Measurements from ENCODE around the gene PPFIA1. TPM values are rescaled to one million over a fixed set of nuclear protein-coding genes. Genes with fewer than 3 reads are reported as not detected.
"Not testable (repeated sequence)": the region's sequence is repeated elsewhere in the genome, so short reads cannot be mapped to it uniquely, and the experiment has no call there.

PPFIA1 gene
- total RNA-seq, 1 experiment from 2014 or later, result 113 TPM

GRCh38 chr11:70327717-70328116, 57.2 kb downstream of the PPFIA1 start:
- peaks cover 74% of the 10 kb centered on the region for H3K36me3 ChIP-seq (ENCODE audit: insufficient read depth, low read length, poor library complexity, severe bottlenecking)
- DNase-seq (ENCODE audit: low spot score), result no peak
- ChIA-PET POLR2A (ENCODE audit: low non-redundant PET) (no interaction called here), CTCF (no interaction called here)
- no peak overlapping the region for H3K27ac ChIP-seq (ENCODE audit: low read depth, low read length, poor library complexity, severe bottlenecking)
- no peaks in the 10 kb centered on the region for H3K27me3 ChIP-seq (replicated peaks; ENCODE audit: insufficient read depth, low read depth, low read length, poor library complexity)
- intact Hi-C loops (cut with micrococcal nuclease; ENCODE audit: unreplicated experiment), result no loop called here
- no peak overlapping the region for H3K4me3 ChIP-seq (ENCODE audit: low read depth, low read length, poor library complexity, severe bottlenecking)
- H3K4me1 ChIP-seq (ENCODE audit: insufficient read depth, low read length, poor library complexity, severe bottlenecking), result peaks cover 18% of the 10 kb centered on the region
- TF ChIP-seq, protein P1, sequence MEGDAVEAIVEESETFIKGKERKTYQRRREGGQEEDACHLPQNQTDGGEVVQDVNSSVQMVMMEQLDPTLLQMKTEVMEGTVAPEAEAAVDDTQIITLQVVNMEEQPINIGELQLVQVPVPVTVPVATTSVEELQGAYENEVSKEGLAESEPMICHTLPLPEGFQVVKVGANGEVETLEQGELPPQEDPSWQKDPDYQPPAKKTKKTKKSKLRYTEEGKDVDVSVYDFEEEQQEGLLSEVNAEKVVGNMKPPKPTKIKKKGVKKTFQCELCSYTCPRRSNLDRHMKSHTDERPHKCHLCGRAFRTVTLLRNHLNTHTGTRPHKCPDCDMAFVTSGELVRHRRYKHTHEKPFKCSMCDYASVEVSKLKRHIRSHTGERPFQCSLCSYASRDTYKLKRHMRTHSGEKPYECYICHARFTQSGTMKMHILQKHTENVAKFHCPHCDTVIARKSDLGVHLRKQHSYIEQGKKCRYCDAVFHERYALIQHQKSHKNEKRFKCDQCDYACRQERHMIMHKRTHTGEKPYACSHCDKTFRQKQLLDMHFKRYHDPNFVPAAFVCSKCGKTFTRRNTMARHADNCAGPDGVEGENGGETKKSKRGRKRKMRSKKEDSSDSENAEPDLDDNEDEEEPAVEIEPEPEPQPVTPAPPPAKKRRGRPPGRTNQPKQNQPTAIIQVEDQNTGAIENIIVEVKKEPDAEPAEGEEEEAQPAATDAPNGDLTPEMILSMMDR (conservative IDR thresholded peaks at IDR 0.05; ENCODE audit: low read depth, low read length), result no peak
- no TSS peak for BruUV-seq (replicated peaks)
- no peaks in the 10 kb centered on the region for H3K9me3 ChIP-seq (ENCODE audit: low read depth, low read length, poor library complexity, severe bottlenecking)

DNA sequence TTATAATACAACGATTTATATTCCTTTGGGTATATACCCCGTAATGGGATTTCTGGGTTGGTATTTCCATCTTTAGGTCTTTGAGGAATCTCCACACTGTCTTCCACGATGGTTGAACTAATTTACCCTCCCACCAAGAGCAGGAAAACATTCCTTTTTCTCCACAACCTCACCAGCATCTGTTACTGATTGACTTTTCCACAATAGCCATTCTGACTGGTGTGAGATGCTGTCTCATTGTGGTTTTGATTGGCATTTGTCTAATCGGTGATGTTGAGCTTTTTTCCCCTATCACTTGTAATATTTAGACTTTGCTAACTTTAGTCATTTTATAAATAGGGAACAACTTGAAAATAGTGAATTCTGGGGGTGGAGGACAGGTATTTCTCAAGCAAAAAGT, 58.1 kb downstream of the PPFIA1 start:
- no TSS peak for BruUV-seq (replicated peaks)
- POLR2A ChIA-PET (ENCODE audit: low non-redundant PET), result no interaction called here
- no peak for DNase-seq (ENCODE audit: low spot score)
- TF ChIP-seq, protein P1 (conservative IDR thresholded peaks at IDR 0.05; ENCODE audit: low read depth, low read length), result no peak
- TF ChIP-seq EZH2 (IDR thresholded peaks at IDR 0.05; ENCODE audit: borderline replicate concordance, low read depth, low read length, poor library complexity, severe bottlenecking), result no peak
- intact Hi-C loops (cut with micrococcal nuclease; ENCODE audit: unreplicated experiment), result no loop called here
- Histone ChIP-seq H3K36me3 (ENCODE audit: insufficient read depth, low read length, poor library complexity, severe bottlenecking) (peaks cover 75% of the 10 kb centered on the region), H3K4me1 (ENCODE audit: insufficient read depth, low read length, poor library complexity, severe bottlenecking) (peaks cover 18% of the 10 kb centered on the region), H3K4me3 (ENCODE audit: low read depth, low read length, poor library complexity, severe bottlenecking) (no peak overlapping the region), H3K27me3 (replicated peaks; ENCODE audit: insufficient read depth, low read depth, low read length, poor library complexity) (no peaks in the 10 kb centered on the region), H3K27ac (ENCODE audit: low read depth, low read length, poor library complexity, severe bottlenecking) (no peak overlapping the region), H3K9me3 (ENCODE audit: low read depth, low read length, poor library complexity, severe bottlenecking) (no peaks in the 10 kb centered on the region)
- CTCF ChIA-PET, result no interaction called here

GRCh38 chr11:70331320-70331843, 60.9 kb downstream of the PPFIA1 start:
- DNase-seq (ENCODE audit: low spot score); H3K27me3 ChIP-seq (replicated peaks; ENCODE audit: insufficient read depth, low read depth, low read length, poor library complexity); intact Hi-C loops (cut with micrococcal nuclease; ENCODE audit: unreplicated experiment); H3K27ac ChIP-seq (ENCODE audit: low read depth, low read length, poor library complexity, severe bottlenecking); H3K9me3 ChIP-seq (ENCODE audit: low read depth, low read length, poor library complexity, severe bottlenecking); H3K4me3 ChIP-seq (ENCODE audit: low read depth, low read length, poor library complexity, severe bottlenecking); POLR2A ChIA-PET (ENCODE audit: low non-redundant PET); BruUV-seq (replicated peaks): not testable (repeated sequence)
- CTCF ChIA-PET, result interaction anchor here (0.7 kb wide), 1 partner anchor 103 kb away, joined by 3 read pairs; no protein-coding TSS in a partner anchor
- peaks cover 85% of the 10 kb centered on the region for H3K36me3 ChIP-seq (ENCODE audit: insufficient read depth, low read length, poor library complexity, severe bottlenecking)
- peaks cover 23% of the 10 kb centered on the region for H3K4me1 ChIP-seq (ENCODE audit: insufficient read depth, low read length, poor library complexity, severe bottlenecking)

DNA sequence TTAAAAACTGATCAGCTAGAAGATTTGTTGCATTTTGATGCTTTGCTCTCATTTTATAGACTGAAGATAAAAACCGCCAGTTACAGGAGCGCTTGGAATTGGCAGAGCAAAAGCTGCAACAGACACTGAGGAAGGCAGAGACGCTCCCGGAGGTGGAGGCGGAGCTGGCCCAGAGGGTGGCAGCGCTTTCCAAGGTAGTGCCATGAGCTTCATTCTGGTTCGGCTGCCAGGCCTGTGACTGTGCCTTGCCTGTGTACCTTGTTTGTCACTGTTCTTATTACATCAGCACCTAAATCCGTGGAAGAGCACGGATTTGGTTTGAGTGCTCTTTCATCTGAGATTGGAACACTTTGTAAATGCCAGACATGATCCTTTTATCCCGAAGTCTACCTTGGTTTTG, 61.4 kb downstream of the PPFIA1 start:
- no peak for DNase-seq (ENCODE audit: low spot score)
- H3K4me1 ChIP-seq (ENCODE audit: insufficient read depth, low read length, poor library complexity, severe bottlenecking), result peaks cover 17% of the 10 kb centered on the region
- no peak overlapping the region for H3K27ac ChIP-seq (ENCODE audit: low read depth, low read length, poor library complexity, severe bottlenecking)
- no TSS peak for BruUV-seq (replicated peaks)
- intact Hi-C loops (cut with micrococcal nuclease; ENCODE audit: unreplicated experiment), result no loop called here
- no peak overlapping the region for H3K4me3 ChIP-seq (ENCODE audit: low read depth, low read length, poor library complexity, severe bottlenecking)
- no peaks in the 10 kb centered on the region for H3K27me3 ChIP-seq (replicated peaks; ENCODE audit: insufficient read depth, low read depth, low read length, poor library complexity)
- no peak for TF ChIP-seq EZH2 (IDR thresholded peaks at IDR 0.05; ENCODE audit: borderline replicate concordance, low read depth, low read length, poor library complexity, severe bottlenecking)
- TF ChIP-seq, protein P1 (conservative IDR thresholded peaks at IDR 0.05; ENCODE audit: low read depth, low read length), result no peak
- CTCF ChIA-PET, result no interaction called here
- POLR2A ChIA-PET (ENCODE audit: low non-redundant PET), result no interaction called here
- peaks cover 91% of the 10 kb centered on the region for H3K36me3 ChIP-seq (ENCODE audit: insufficient read depth, low read length, poor library complexity, severe bottlenecking)
- no peaks in the 10 kb centered on the region for H3K9me3 ChIP-seq (ENCODE audit: low read depth, low read length, poor library complexity, severe bottlenecking)

Data from A673 (cell line).